Trophoblast cell (in vitro differentiated cells and primary cell): ENCODE results near the gene RHOD.

Experiments
- DNase-seq, 2 donors: peaks; one replicate each; pipeline ENCODE4 v3.0.0-alpha.2; 2016
- H2AFZ ChIP-seq: 2 replicates; pipeline ENCODE4 v1.6.1; 2013; ENCODE audit warnings: low read length, moderate library complexity, mild to moderate bottlenecking; ENCODE audit not compliant: insufficient read depth, poor library complexity
- H2AK5ac ChIP-seq: 2 replicates; pipeline ENCODE4 v1.6.1; 2013; ENCODE audit warnings: mild to moderate bottlenecking, low read length
- H2BK120ac ChIP-seq: 2 replicates; pipeline ENCODE4 v1.6.1; 2013; ENCODE audit warnings: low read length, mild to moderate bottlenecking, moderate library complexity; ENCODE audit not compliant: insufficient read depth, poor library complexity
- H2BK12ac ChIP-seq: 2 replicates; pipeline ENCODE4 v1.6.1; 2013; ENCODE audit warnings: mild to moderate bottlenecking, low read length, moderate library complexity
- H2BK5ac ChIP-seq: 2 replicates; pipeline ENCODE4 v1.6.1; 2013; ENCODE audit warnings: low read length, low read depth, moderate library complexity, mild to moderate bottlenecking; ENCODE audit not compliant: poor library complexity
- H3K14ac ChIP-seq: 2 replicates; pipeline ENCODE4 v1.6.1; 2013; ENCODE audit warnings: mild to moderate bottlenecking, low read length
- H3K18ac ChIP-seq: 2 replicates; pipeline ENCODE4 v1.6.1; 2013; ENCODE audit warnings: mild to moderate bottlenecking, low read length
- H3K23ac ChIP-seq: 2 replicates; pipeline ENCODE4 v1.6.1; 2013; ENCODE audit warnings: low read length
- H3K27ac ChIP-seq: 2 replicates; pipeline ENCODE4 v1.5.1; 2013; ENCODE audit warnings: low read depth, mild to moderate bottlenecking, inconsistent platforms, low read length, moderate library complexity
- H3K27me3 ChIP-seq: 2 replicates; pipeline ENCODE4 v1.6.1; 2013; ENCODE audit warnings: inconsistent platforms, mild to moderate bottlenecking, low read length, moderate library complexity; ENCODE audit not compliant: insufficient read depth
- H3K36me3 ChIP-seq, 2 experiments: 1 replicate in 1 of 2; 2 replicates in 1 of 2; pipeline ENCODE4 v1.6.1; 2013; ENCODE audit warnings: low read length in 2 of 2, mild to moderate bottlenecking in 2 of 2, moderate library complexity in 1 of 2; ENCODE audit not compliant: insufficient read depth in 2 of 2, control insufficient read depth in 1 of 2
- H3K4ac ChIP-seq: 2 replicates; pipeline ENCODE4 v1.6.1; 2013; ENCODE audit warnings: low read depth, mild to moderate bottlenecking, low read length, moderate library complexity
- H3K4me1 ChIP-seq, 2 experiments: 1 replicate in 1 of 2; 2 replicates in 1 of 2; pipeline ENCODE4 v1.6.1; 2013; ENCODE audit warnings: low read length in 2 of 2, mild to moderate bottlenecking in 2 of 2, moderate library complexity in 1 of 2; ENCODE audit not compliant: insufficient read depth in 2 of 2, control insufficient read depth in 1 of 2
- H3K4me2 ChIP-seq: 2 replicates; pipeline ENCODE4 v1.6.1; 2013; ENCODE audit warnings: inconsistent platforms, mild to moderate bottlenecking, low read length, moderate library complexity
- H3K4me3 ChIP-seq: 2 replicates; pipeline ENCODE4 v1.5.1; 2013; ENCODE audit warnings: mild to moderate bottlenecking, low read depth, low read length, inconsistent platforms
- H3K79me1 ChIP-seq: one replicate; pipeline ENCODE4 v1.6.1; 2013; ENCODE audit warnings: low read length
- H3K79me2 ChIP-seq: 2 replicates; pipeline ENCODE4 v1.6.1; 2013; ENCODE audit warnings: low read length, mild to moderate bottlenecking; ENCODE audit not compliant: control insufficient read depth, insufficient read depth, poor library complexity
- H3K9ac ChIP-seq: 2 replicates; pipeline ENCODE4 v1.6.1; 2013; ENCODE audit warnings: mild to moderate bottlenecking, low read length
- H3K9me3 ChIP-seq: 2 replicates; pipeline ENCODE4 v1.6.1; 2013; ENCODE audit warnings: low read depth, mild to moderate bottlenecking, control low read depth, inconsistent platforms, low read length; ENCODE audit not compliant: insufficient read depth
- H4K12ac ChIP-seq: 2 replicates; pipeline ENCODE4 v1.6.1; 2013; ENCODE audit warnings: low read depth, mild to moderate bottlenecking, low read length, moderate library complexity
- H4K8ac ChIP-seq: 2 replicates; pipeline ENCODE4 v1.6.1; 2013; ENCODE audit warnings: low read depth, mild to moderate bottlenecking, low read length, moderate library complexity
- H4K91ac ChIP-seq: one replicate; pipeline ENCODE4 v1.6.1; 2013; ENCODE audit warnings: low read depth, mild to moderate bottlenecking, low read length, moderate library complexity
- WGBS: extraction: QIAGEN DNeasy Blood & Tissue Kit; methylation state at CpG from one replicate; pipeline ENCODE4 v1.1.7; 2013; ENCODE audit warnings: missing lambda C conversion rate; ENCODE audit not compliant: insufficient read length, insufficient coverage; ENCODE audit errors: extremely low coverage; 5-methylcytosine and 5-hydroxymethylcytosine counted together

The RHOD gene

DNA sequence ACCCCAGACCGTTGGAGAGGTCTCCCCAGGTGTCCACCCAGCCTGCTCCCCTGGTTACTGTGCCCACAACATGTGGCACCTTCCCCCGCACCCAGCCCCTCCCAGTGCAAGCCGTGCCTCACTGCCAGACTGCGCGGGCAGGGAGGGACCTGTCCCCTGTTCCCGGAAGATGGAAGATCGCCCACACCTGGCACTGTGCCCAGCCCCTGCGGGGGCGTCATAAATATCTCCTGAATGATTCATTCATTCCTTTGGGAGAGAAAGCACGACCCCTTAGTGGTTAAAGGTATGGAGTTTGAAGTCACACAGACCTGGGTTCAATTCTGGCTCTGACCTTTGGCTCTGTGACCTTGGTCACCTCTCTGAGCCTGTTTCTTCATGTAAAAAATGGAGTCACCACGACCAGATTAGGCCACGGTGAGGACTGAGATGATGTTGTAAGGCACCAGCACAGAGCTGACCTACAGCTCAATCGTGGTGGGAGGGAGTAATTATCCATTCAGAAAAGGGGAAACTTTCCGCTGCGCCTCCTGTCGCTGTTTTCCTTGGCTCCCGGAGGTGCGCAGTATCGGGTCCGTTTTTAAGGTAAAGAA is 34.2 kb upstream of the RHOD start:
- Histone ChIP-seq H4K12ac (no peak overlapping the region), H2BK120ac (no peak overlapping the region), H3K14ac (no peak overlapping the region), H3K23ac (no peak overlapping the region), H2AFZ (no peak overlapping the region), H3K36me3 (no peaks in the 10 kb centered on the region), H3K4me3 (no peak overlapping the region), H4K8ac (no peak overlapping the region), H2BK12ac (no peak overlapping the region), H2AK5ac (no peak overlapping the region), H3K27me3 (peaks cover 34% of the 10 kb centered on the region), H3K9me3 (peaks cover 6% of the 10 kb centered on the region), H3K9ac (no peak overlapping the region), H3K4ac (no peak overlapping the region), H3K27ac (no peak overlapping the region), H3K4me1 (peaks cover 4 to 10% of the 10 kb centered on the region in 2 experiments), H3K79me1 (no peaks in the 10 kb centered on the region), H3K18ac (no peak overlapping the region), H3K4me2 (peak overlapping the region; percentile 75), H2BK5ac (no peak overlapping the region), H3K79me2 (no peaks in the 10 kb centered on the region), H4K91ac (no peak overlapping the region)
- peak; percentile 34 for DNase-seq
- no CpG with 5 or more reads among the region's 20 CpGs for WGBS

DNA sequence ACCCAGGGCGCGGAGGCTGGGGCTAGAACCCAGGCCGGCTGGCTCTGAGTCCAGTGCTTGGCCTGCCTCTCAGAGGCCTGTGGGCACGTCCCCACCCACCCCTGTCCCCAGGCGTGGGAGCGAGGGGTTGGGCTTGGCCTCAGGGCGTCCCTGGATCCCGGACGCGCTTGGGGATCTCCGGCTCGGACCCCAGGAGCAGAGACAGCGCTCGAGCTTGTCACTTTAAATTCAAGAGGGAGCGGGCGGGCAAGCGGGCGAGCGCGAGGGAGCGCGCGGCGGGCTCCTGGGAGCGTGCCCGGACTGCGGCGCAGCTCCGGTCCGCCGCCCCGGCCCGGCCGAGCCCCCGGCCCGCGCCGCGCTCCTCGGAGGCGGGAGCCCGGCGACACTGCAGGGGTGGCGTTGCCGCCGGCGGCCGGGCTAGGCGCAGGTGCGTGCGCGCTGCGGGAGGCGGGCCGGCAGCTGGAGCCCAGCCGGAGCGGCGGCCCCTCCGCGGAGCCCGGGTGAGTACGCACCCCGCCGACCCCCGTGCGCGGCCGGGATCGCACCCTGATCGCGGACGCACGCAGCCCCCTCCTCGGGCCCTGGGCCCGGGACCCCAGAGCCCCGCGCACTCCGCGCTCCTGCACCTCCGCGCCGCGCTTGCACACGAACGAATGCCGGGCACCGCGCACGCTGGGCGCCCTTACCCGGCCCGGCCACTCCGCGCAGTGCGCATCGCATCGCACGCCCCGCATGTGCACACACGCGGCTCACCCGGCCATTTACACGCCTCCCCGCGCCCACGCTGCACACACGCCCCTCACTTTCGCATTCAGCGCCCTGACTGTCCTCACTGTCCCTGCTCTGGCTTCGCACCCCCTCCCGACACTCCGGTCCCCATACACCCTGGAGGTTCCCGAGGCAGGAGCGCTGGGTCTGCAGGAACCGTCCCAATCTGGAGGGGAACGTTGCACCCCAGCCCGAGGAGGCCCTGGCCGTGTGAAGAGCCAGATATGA is 33.4 kb upstream of the RHOD start, which contains the start of gene SYT12:
Gene SYT12, plus strand, starts transcription at position 174 of the 996 bp plus-strand sequence. CDS start 7,011 bp downstream, outside the sequence.
- no peak within 1 kb of the TSS for H3K27ac ChIP-seq
- no peak within 1 kb of the TSS for H3K18ac ChIP-seq
- H3K4ac ChIP-seq, result no peak within 1 kb of the TSS
- no peak within 1 kb of the TSS for H3K9ac ChIP-seq
- no peak within 1 kb of the TSS for H4K8ac ChIP-seq
- peak within 1 kb of the TSS; percentile 75 for H3K4me2 ChIP-seq
- no peak within 1 kb of the TSS for H2BK5ac ChIP-seq
- no peaks in the 10 kb centered on the region for H3K79me1 ChIP-seq
- no peak within 1 kb of the TSS for H2BK120ac ChIP-seq
- no peak within 1 kb of the TSS for H2AK5ac ChIP-seq
- peaks cover 8% of the 10 kb centered on the region for H3K9me3 ChIP-seq
- H2AFZ ChIP-seq, result no peak within 1 kb of the TSS
- peak; percentile 6 to 47 for DNase-seq
- no peak within 1 kb of the TSS for H4K91ac ChIP-seq
- peaks cover 9 to 14% of the 10 kb centered on the region in 2 experiments for H3K4me1 ChIP-seq
- no peaks in the 10 kb centered on the region for H3K79me2 ChIP-seq
- peak within 1 kb of the TSS; percentile 50 for H3K4me3 ChIP-seq
- WGBS, result no CpG with 5 or more reads among the region's 118 CpGs
- peaks cover 34% of the 10 kb centered on the region for H3K27me3 ChIP-seq
- no peak within 1 kb of the TSS for H4K12ac ChIP-seq
- no peak within 1 kb of the TSS for H2BK12ac ChIP-seq
- H3K23ac ChIP-seq, result no peak within 1 kb of the TSS
- H3K36me3 ChIP-seq, result no peaks in the 10 kb centered on the region
- no peak within 1 kb of the TSS for H3K14ac ChIP-seq

DNA sequence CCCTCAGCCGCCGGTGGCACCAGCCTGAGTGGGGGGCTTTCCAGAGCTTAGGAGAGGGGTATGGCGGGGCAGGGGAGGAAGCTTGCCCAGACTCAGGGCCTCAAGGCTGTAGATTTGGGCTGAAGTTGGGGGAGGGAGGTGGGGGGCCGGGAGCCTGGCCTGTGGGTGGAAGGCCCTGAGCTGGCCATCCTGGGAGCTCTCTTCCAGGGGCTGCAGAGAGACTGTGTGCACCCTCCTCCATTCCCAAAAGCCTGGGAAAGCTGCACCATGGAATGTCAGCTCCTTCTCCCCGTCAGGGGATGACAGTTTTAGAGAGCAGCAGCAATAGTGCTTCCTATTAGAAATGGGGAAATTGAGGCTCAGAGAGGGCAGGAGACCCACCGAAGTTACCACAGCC is 32.7 kb upstream of the RHOD start:
- Histone ChIP-seq H2BK120ac (no peak overlapping the region), H3K27me3 (peaks cover 34% of the 10 kb centered on the region), H3K79me2 (no peaks in the 10 kb centered on the region), H2AFZ (no peak overlapping the region), H3K4ac (no peak overlapping the region), H3K18ac (no peak overlapping the region), H4K8ac (no peak overlapping the region), H4K12ac (no peak overlapping the region), H3K27ac (no peak overlapping the region), H3K23ac (no peak overlapping the region), H3K9ac (no peak overlapping the region), H2AK5ac (no peak overlapping the region), H3K4me2 (no peak overlapping the region), H3K14ac (no peak overlapping the region), H3K79me1 (no peaks in the 10 kb centered on the region), H2BK5ac (no peak overlapping the region), H3K36me3 (no peaks in the 10 kb centered on the region), H4K91ac (no peak overlapping the region), H3K9me3 (peaks cover 8% of the 10 kb centered on the region), H3K4me1 (peaks cover 9 to 14% of the 10 kb centered on the region in 2 experiments), H2BK12ac (no peak overlapping the region), H3K4me3 (no peak overlapping the region)
- no peak for DNase-seq
- no CpG with 5 or more reads among the region's 6 CpGs for WGBS

- Histone ChIP-seq H2AFZ (no peak overlapping the region), H2AK5ac (no peak overlapping the region), H3K9me3 (peaks cover 8% of the 10 kb centered on the region), H3K4ac (no peak overlapping the region), H3K36me3 (no peaks in the 10 kb centered on the region), H3K27me3 (peaks cover 34% of the 10 kb centered on the region), H3K4me2 (no peak overlapping the region), H2BK5ac (no peak overlapping the region), H3K79me2 (no peaks in the 10 kb centered on the region), H3K18ac (no peak overlapping the region), H2BK120ac (no peak overlapping the region), H4K8ac (no peak overlapping the region), H3K14ac (no peak overlapping the region), H3K9ac (no peak overlapping the region), H3K4me1 (peaks cover 9 to 14% of the 10 kb centered on the region in 2 experiments), H3K27ac (no peak overlapping the region), H4K12ac (no peak overlapping the region), H2BK12ac (no peak overlapping the region), H3K23ac (no peak overlapping the region), H3K4me3 (no peak overlapping the region), H3K79me1 (no peaks in the 10 kb centered on the region), H4K91ac (no peak overlapping the region)
- DNase-seq, result no peak
- no CpG with 5 or more reads among the region's 5 CpGs for WGBS
These were observed 32.2 kb upstream of the RHOD start for GRCh38 chr11:67024410-67024809.
